K562 (cell line): ENCODE data around the gene CD274.
"Not testable (repeated sequence)": the region's sequence is repeated elsewhere in the genome, so short reads cannot be mapped to it uniquely, and the experiment has no call there.

ENCODE experiments used
- CTCF ChIP-seq, 3 experiments: IDR thresholded peaks in 2 of 3; conservative IDR thresholded peaks in 1 of 3; 2 replicates each; pipeline ENCODE4 v1.5.1; 2011 to 2012; ENCODE audit warnings: low read length in 3 of 3, mild to moderate bottlenecking in 3 of 3, control low read depth in 2 of 3, improper control_type of control experiment in 1 of 3, inconsistent platforms in 1 of 3, low read depth in 1 of 3, mixed read lengths in 1 of 3, moderate library complexity in 1 of 3; ENCODE audit not compliant: insufficient read depth in 2 of 3
- ZNF347 ChIP-seq: fragments of 450-650 bp; formaldehyde crosslinking; IDR thresholded peaks from 2 replicates; pipeline ENCODE4 v1.4.0; 2020; ENCODE audit warnings: low read depth, mild to moderate bottlenecking, moderate library complexity
- TF ChIP-seq, protein P1 (sequence below): fragments of 200-800 bp; sonication (Bioruptor generic); IDR thresholded peaks from 2 replicates; pipeline ENCODE4 v1.6.1; 2017; ENCODE audit warnings: missing genetic modification characterization, missing compliant biosample characterization
- TF ChIP-seq, protein P2 (sequence below): fragments of 150-350 bp; conservative IDR thresholded peaks from 2 replicates; pipeline ENCODE4 v1.6.1; 2014; ENCODE audit warnings: low read length

DNA sequence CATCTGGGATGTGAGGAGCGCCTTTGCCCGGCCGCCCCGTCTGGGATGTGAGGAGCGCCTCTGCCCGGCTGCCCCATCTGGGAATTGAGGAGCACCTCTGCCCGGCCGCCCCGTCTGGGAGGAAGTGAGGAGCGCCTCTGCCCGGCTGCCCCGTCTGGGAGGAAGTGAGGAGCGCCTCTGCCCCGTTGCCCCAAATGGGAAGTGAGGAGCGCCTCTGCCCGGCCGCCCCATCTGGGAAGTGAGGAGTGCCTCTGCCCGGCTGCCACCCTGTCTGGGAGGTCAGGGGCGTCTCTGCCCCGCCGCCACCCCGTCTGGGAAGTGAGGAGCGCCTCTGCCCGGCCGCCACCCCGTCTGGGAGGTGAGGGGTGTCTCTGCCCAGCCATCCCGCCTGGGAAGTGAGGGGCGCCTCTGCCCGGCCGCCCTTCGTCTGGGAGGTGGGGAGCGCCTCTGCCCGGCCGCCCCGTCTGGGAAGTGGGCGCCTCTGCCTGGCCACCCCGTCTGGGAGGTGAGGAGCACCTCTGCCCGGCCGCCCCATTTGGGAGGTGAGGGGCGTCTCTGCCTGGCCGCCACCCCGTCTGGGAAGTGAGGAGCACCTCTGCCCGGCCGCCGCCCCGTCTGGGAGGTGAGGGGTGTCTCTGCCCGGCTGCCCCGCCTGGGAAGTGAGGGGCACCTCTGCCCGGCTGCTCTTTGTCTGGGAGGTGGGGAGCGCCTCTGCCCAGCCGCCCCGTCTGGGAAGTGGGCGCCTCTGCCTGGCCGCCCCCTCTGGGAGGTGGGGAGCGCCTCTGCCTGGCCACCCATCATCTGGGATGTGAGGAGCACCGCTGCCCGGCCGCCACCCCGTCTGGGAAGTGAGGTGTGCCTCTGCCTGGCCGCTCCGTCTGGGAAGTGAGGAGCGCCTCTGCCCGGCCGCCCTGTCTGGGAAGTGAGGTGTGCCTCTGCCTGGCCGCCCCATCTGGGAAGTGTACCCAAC, 16.2 kb upstream of the CD274 start:
- TF ChIP-seq, protein P1, sequence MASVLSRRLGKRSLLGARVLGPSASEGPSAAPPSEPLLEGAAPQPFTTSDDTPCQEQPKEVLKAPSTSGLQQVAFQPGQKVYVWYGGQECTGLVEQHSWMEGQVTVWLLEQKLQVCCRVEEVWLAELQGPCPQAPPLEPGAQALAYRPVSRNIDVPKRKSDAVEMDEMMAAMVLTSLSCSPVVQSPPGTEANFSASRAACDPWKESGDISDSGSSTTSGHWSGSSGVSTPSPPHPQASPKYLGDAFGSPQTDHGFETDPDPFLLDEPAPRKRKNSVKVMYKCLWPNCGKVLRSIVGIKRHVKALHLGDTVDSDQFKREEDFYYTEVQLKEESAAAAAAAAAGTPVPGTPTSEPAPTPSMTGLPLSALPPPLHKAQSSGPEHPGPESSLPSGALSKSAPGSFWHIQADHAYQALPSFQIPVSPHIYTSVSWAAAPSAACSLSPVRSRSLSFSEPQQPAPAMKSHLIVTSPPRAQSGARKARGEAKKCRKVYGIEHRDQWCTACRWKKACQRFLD (CRISPR knock-in tag): not testable (repeated sequence)
- TF ChIP-seq, protein P2, sequence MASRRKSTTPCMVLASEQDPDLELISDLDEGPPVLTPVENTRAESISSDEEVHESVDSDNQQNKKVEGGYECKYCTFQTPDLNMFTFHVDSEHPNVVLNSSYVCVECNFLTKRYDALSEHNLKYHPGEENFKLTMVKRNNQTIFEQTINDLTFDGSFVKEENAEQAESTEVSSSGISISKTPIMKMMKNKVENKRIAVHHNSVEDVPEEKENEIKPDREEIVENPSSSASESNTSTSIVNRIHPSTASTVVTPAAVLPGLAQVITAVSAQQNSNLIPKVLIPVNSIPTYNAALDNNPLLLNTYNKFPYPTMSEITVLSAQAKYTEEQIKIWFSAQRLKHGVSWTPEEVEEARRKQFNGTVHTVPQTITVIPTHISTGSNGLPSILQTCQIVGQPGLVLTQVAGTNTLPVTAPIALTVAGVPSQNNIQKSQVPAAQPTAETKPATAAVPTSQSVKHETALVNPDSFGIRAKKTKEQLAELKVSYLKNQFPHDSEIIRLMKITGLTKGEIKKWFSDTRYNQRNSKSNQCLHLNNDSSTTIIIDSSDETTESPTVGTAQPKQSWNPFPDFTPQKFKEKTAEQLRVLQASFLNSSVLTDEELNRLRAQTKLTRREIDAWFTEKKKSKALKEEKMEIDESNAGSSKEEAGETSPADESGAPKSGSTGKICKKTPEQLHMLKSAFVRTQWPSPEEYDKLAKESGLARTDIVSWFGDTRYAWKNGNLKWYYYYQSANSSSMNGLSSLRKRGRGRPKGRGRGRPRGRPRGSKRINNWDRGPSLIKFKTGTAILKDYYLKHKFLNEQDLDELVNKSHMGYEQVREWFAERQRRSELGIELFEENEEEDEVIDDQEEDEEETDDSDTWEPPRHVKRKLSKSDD: not testable (repeated sequence)
- TF ChIP-seq CTCF (IDR thresholded peaks at IDR 0.05 in 2 of 3, conservative IDR thresholded peaks at IDR 0.05 in 1 of 3; ENCODE audit: insufficient read depth in 2 of 3, low read depth in 1 of 3, low read length in 3 of 3); ZNF347 (CRISPR knock-in tag): not testable (repeated sequence)
